Measurements from ENCODE around the gene OR52N2.

The OR52N2 gene

GRCh38 chr11:5808500-5809121, at the start of gene OR52N2:
TSS of gene OR52N2 (plus strand) at chr11:5808924. CDS start at chr11:5820336, 11,412 bp downstream.
- Mint-ChIP-seq H3K4me3 (peak within 1 kb of the TSS; percentile 85), H3K27me3 (peaks cover 16% of the 10 kb centered on the region), H3K27ac (no peak within 1 kb of the TSS), H3K4me1 (ENCODE audit: low read depth) (peaks cover 11% of the 10 kb centered on the region), H3K9me3 (peaks cover 4% of the 10 kb centered on the region), H3K36me3 (ENCODE audit: low read depth) (no peaks in the 10 kb centered on the region)
- peak; percentile 75 for DNase-seq

GRCh38 chr11:5767056-5767455, 41.7 kb upstream of the OR52N2 start:
- H3K27ac Mint-ChIP-seq, result no peak overlapping the region
- no peaks in the 10 kb centered on the region for H3K27me3 Mint-ChIP-seq
- H3K4me1 Mint-ChIP-seq (ENCODE audit: low read depth), result no peaks in the 10 kb centered on the region
- H3K4me3 Mint-ChIP-seq, result no peak overlapping the region
- H3K9me3 Mint-ChIP-seq, result no peaks in the 10 kb centered on the region
- no peak for DNase-seq
- H3K36me3 Mint-ChIP-seq (ENCODE audit: low read depth), result no peaks in the 10 kb centered on the region

GRCh38 chr11:5783255-5783654, 25.5 kb upstream of the OR52N2 start, which contains the start of gene OR52N5:
TSS of gene OR52N5 (minus strand) at chr11:5783355. CDS start at chr11:5778634, 4,721 bp downstream.
- Mint-ChIP-seq H3K27me3 (peaks cover 36% of the 10 kb centered on the region), H3K9me3 (no peaks in the 10 kb centered on the region), H3K4me1 (ENCODE audit: low read depth) (peaks cover 6% of the 10 kb centered on the region), H3K36me3 (ENCODE audit: low read depth) (no peaks in the 10 kb centered on the region), H3K4me3 (no peak within 1 kb of the TSS), H3K27ac (no peak within 1 kb of the TSS)
- DNase-seq, result no peak

GRCh38 chr11:5791165-5791564, 17.6 kb upstream of the OR52N2 start, which contains the start of gene OR52N1:
TSS of gene OR52N1 (minus strand) at chr11:5791265. CDS start at chr11:5788816, 2,449 bp downstream.
- H3K9me3 Mint-ChIP-seq, result no peaks in the 10 kb centered on the region
- H3K4me1 Mint-ChIP-seq (ENCODE audit: low read depth), result no peaks in the 10 kb centered on the region
- peaks cover 21% of the 10 kb centered on the region for H3K27me3 Mint-ChIP-seq
- DNase-seq, result no peak
- no peak within 1 kb of the TSS for H3K4me3 Mint-ChIP-seq
- no peaks in the 10 kb centered on the region for H3K36me3 Mint-ChIP-seq (ENCODE audit: low read depth)
- H3K27ac Mint-ChIP-seq, result no peak within 1 kb of the TSS

- no peak overlapping the region for H3K27ac Mint-ChIP-seq
- no peaks in the 10 kb centered on the region for H3K36me3 Mint-ChIP-seq (ENCODE audit: low read depth)
- no peak overlapping the region for H3K4me3 Mint-ChIP-seq
- H3K4me1 Mint-ChIP-seq (ENCODE audit: low read depth), result no peaks in the 10 kb centered on the region
- H3K9me3 Mint-ChIP-seq, result no peaks in the 10 kb centered on the region
- peaks cover 40% of the 10 kb centered on the region for H3K27me3 Mint-ChIP-seq
- no peak for DNase-seq
Measured at GRCh38 chr11:5796541-5796940, 12.2 kb upstream of the OR52N2 start.

GRCh38 chr11:5803982-5804381, 4.7 kb upstream of the OR52N2 start:
- peaks cover 30% of the 10 kb centered on the region for H3K27me3 Mint-ChIP-seq
- peaks cover 11% of the 10 kb centered on the region for H3K9me3 Mint-ChIP-seq
- H3K36me3 Mint-ChIP-seq (ENCODE audit: low read depth), result no peaks in the 10 kb centered on the region
- H3K4me3 Mint-ChIP-seq, result no peak overlapping the region
- peaks cover 7% of the 10 kb centered on the region for H3K4me1 Mint-ChIP-seq (ENCODE audit: low read depth)
- no peak for DNase-seq
- H3K27ac Mint-ChIP-seq, result no peak overlapping the region

GRCh38 chr11:5807580-5807979, 1.1 kb upstream of the OR52N2 start:
- no peak for DNase-seq
- Mint-ChIP-seq H3K9me3 (peaks cover 11% of the 10 kb centered on the region), H3K36me3 (ENCODE audit: low read depth) (no peaks in the 10 kb centered on the region), H3K4me3 (no peak overlapping the region), H3K27me3 (peaks cover 23% of the 10 kb centered on the region), H3K4me1 (ENCODE audit: low read depth) (peaks cover 11% of the 10 kb centered on the region), H3K27ac (no peak overlapping the region)

- Mint-ChIP-seq H3K27me3 (peaks cover 14% of the 10 kb centered on the region), H3K4me3 (peak overlapping the region; percentile 85), H3K4me1 (ENCODE audit: low read depth) (peaks cover 11% of the 10 kb centered on the region), H3K27ac (no peak overlapping the region), H3K9me3 (peaks cover 2% of the 10 kb centered on the region), H3K36me3 (ENCODE audit: low read depth) (no peaks in the 10 kb centered on the region)
- no peak for DNase-seq
Measured at GRCh38 chr11:5809122-5809519, 397 bp downstream of the OR52N2 start.

- H3K4me3 Mint-ChIP-seq, result no peak overlapping the region
- peaks cover 12% of the 10 kb centered on the region for H3K27me3 Mint-ChIP-seq
- no peak for DNase-seq
- no peaks in the 10 kb centered on the region for H3K9me3 Mint-ChIP-seq
- H3K36me3 Mint-ChIP-seq (ENCODE audit: low read depth), result no peaks in the 10 kb centered on the region
- H3K27ac Mint-ChIP-seq, result no peak overlapping the region
- peaks cover 11% of the 10 kb centered on the region for H3K4me1 Mint-ChIP-seq (ENCODE audit: low read depth)
Measured at GRCh38 chr11:5809905-5810795, 1.4 kb downstream of the OR52N2 start.

GRCh38 chr11:5815534-5815933, 6.8 kb downstream of the OR52N2 start:
- peaks cover 10% of the 10 kb centered on the region for H3K4me1 Mint-ChIP-seq (ENCODE audit: low read depth)
- H3K27me3 Mint-ChIP-seq, result no peaks in the 10 kb centered on the region
- no peaks in the 10 kb centered on the region for H3K9me3 Mint-ChIP-seq
- no peak overlapping the region for H3K27ac Mint-ChIP-seq
- H3K36me3 Mint-ChIP-seq (ENCODE audit: low read depth), result no peaks in the 10 kb centered on the region
- no peak for DNase-seq
- no peak overlapping the region for H3K4me3 Mint-ChIP-seq

- Mint-ChIP-seq H3K27ac (no peak overlapping the region), H3K36me3 (ENCODE audit: low read depth) (no peaks in the 10 kb centered on the region), H3K4me1 (ENCODE audit: low read depth) (peaks cover 10% of the 10 kb centered on the region), H3K27me3 (no peaks in the 10 kb centered on the region), H3K9me3 (no peaks in the 10 kb centered on the region), H3K4me3 (peak overlapping the region; percentile 49)
- no peak for DNase-seq
Measured at GRCh38 chr11:5818245-5818886, 9.6 kb downstream of the OR52N2 start.

- no peak for DNase-seq
- H3K27ac Mint-ChIP-seq, result no peak overlapping the region
- H3K36me3 Mint-ChIP-seq (ENCODE audit: low read depth), result no peaks in the 10 kb centered on the region
- H3K9me3 Mint-ChIP-seq, result no peaks in the 10 kb centered on the region
- peaks cover 15% of the 10 kb centered on the region for H3K27me3 Mint-ChIP-seq
- no peaks in the 10 kb centered on the region for H3K4me1 Mint-ChIP-seq (ENCODE audit: low read depth)
- H3K4me3 Mint-ChIP-seq, result no peak overlapping the region
Measured at GRCh38 chr11:5831196-5831829, 22.6 kb downstream of the OR52N2 start.

- H3K9me3 Mint-ChIP-seq, result no peaks in the 10 kb centered on the region
Measured at GRCh38 chr11:5833446-5833845, 24.7 kb downstream of the OR52N2 start.

GRCh38 chr11:5837695-5838094, 29.0 kb downstream of the OR52N2 start:
- H3K27ac Mint-ChIP-seq, result no peak overlapping the region
- no peak overlapping the region for H3K4me3 Mint-ChIP-seq
- DNase-seq, result no peak
- no peaks in the 10 kb centered on the region for H3K9me3 Mint-ChIP-seq
- no peaks in the 10 kb centered on the region for H3K4me1 Mint-ChIP-seq (ENCODE audit: low read depth)
- no peaks in the 10 kb centered on the region for H3K36me3 Mint-ChIP-seq (ENCODE audit: low read depth)
- H3K27me3 Mint-ChIP-seq, result peaks cover 38% of the 10 kb centered on the region

More at GRCh38 chr11:5833446-5833845, 24.7 kb downstream of the OR52N2 start:
- H3K27me3 Mint-ChIP-seq, result peaks cover 26% of the 10 kb centered on the region
- no peaks in the 10 kb centered on the region for H3K36me3 Mint-ChIP-seq (ENCODE audit: low read depth)
- no peak for DNase-seq
- no peak overlapping the region for H3K4me3 Mint-ChIP-seq
- H3K27ac Mint-ChIP-seq, result no peak overlapping the region
- H3K4me1 Mint-ChIP-seq (ENCODE audit: low read depth), result no peaks in the 10 kb centered on the region
